Ishikawa (cell line): Measurements from ENCODE around the gene SPATC1L.

Experiments
- CEBPB ChIP-seq: IDR thresholded peaks from 2 replicates; pipeline ENCODE4 v1.6.1; 2012
- CREB1 ChIP-seq: IDR thresholded peaks from 2 replicates; pipeline ENCODE4 v1.6.1; 2012; ENCODE audit warnings: low read depth
- EGR1 ChIP-seq: IDR thresholded peaks from 2 replicates; pipeline ENCODE4 v1.6.1; 2012
- EP300 ChIP-seq: IDR thresholded peaks from 2 replicates; pipeline ENCODE4 v1.6.1; 2012; ENCODE audit warnings: borderline replicate concordance
- FOXM1 ChIP-seq: IDR thresholded peaks from 2 replicates; pipeline ENCODE4 v1.6.1; 2012; ENCODE audit warnings: low read depth, borderline replicate concordance
- NFIC ChIP-seq: IDR thresholded peaks from 2 replicates; pipeline ENCODE4 v1.6.1; 2012
- RAD21 ChIP-seq: IDR thresholded peaks from 2 replicates; pipeline ENCODE4 v1.6.1; 2012; ENCODE audit warnings: low read depth
- REST ChIP-seq: IDR thresholded peaks from 2 replicates; pipeline ENCODE4 v1.6.1; 2012; ENCODE audit warnings: low read depth, mild to moderate bottlenecking
- TAF1 ChIP-seq: IDR thresholded peaks from 2 replicates; pipeline ENCODE4 v1.6.1; 2012; ENCODE audit warnings: low read depth, mild to moderate bottlenecking
- TCF12 ChIP-seq: IDR thresholded peaks from 2 replicates; pipeline ENCODE4 v1.6.1; 2012; ENCODE audit warnings: low read depth
- YY1 ChIP-seq: IDR thresholded peaks from 2 replicates; pipeline ENCODE4 v1.6.1; 2012; ENCODE audit warnings: low read depth
- TF ChIP-seq, protein P1 (sequence below): IDR thresholded peaks from 2 replicates; pipeline ENCODE4 v1.6.1; 2012

- TF ChIP-seq EGR1, result no peak
- no peak for TF ChIP-seq CEBPB
- TF ChIP-seq CREB1, result no peak
- TF ChIP-seq FOXM1, result no peak
- TF ChIP-seq REST, result no peak
- no peak for TF ChIP-seq TAF1
- TF ChIP-seq, protein P1, sequence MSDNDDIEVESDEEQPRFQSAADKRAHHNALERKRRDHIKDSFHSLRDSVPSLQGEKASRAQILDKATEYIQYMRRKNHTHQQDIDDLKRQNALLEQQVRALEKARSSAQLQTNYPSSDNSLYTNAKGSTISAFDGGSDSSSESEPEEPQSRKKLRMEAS, result no peak
- TF ChIP-seq EP300, result no peak
- no peak for TF ChIP-seq RAD21
- TF ChIP-seq YY1, result no peak
- no peak for TF ChIP-seq NFIC
- TF ChIP-seq TCF12, result no peak
Measured at GRCh38 chr21:46211376-46211775, 27.1 kb upstream of the SPATC1L start.
